Measurements from ENCODE around the gene KCND2. TPM values are rescaled to one million over a fixed set of nuclear protein-coding genes. Genes with fewer than 3 reads are reported as not detected.

Gene KCND2
- total and polyA plus RNA-seq, 2 donors from 2014 or later, result 0.19 TPM; not detected in 1

DNA sequence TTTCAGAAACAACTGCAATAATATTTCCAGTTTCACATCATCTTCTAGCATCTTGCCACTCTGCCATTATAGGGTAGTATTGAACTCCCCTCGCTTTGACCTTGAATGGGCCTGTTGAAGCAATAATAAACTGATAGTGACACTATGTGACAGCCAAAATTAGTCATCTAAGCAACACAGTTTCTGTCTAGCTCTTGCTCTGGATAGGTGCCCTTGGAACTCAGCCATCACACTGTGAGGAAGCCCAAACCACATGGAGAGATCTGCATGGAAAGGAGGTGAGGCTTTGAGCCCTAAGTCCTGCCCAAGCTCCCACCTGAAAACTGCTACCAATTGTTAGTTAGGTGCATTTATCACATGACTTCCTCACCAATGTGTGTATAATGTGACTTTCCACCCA is 18.1 kb upstream of the KCND2 start:
- H3K4me3 ChIP-seq (ENCODE audit: low read length in 3 of 3), result no peak overlapping the region
- FAIRE-seq, result no peak
- no peaks in the 10 kb centered on the region for H3K36me3 ChIP-seq (ENCODE audit: control insufficient read depth in 2 of 3, insufficient read depth in 3 of 3, low read length in 3 of 3)
- no peaks in the 10 kb centered on the region for H3K27me3 ChIP-seq (ENCODE audit: control insufficient read depth, insufficient read depth, low read length)
- H3K27ac ChIP-seq (ENCODE audit: low read depth in 2 of 2, low read length in 2 of 2), result no peak overlapping the region
- H3K4me1 ChIP-seq (ENCODE audit: control insufficient read depth in 2 of 3, insufficient read depth in 2 of 3, low read depth in 1 of 3, low read length in 3 of 3), result no peaks in the 10 kb centered on the region
- no peak for DNase-seq
- intact Hi-C loops (cut with DNase I), result no loop called here
- TF ChIP-seq, protein P1, sequence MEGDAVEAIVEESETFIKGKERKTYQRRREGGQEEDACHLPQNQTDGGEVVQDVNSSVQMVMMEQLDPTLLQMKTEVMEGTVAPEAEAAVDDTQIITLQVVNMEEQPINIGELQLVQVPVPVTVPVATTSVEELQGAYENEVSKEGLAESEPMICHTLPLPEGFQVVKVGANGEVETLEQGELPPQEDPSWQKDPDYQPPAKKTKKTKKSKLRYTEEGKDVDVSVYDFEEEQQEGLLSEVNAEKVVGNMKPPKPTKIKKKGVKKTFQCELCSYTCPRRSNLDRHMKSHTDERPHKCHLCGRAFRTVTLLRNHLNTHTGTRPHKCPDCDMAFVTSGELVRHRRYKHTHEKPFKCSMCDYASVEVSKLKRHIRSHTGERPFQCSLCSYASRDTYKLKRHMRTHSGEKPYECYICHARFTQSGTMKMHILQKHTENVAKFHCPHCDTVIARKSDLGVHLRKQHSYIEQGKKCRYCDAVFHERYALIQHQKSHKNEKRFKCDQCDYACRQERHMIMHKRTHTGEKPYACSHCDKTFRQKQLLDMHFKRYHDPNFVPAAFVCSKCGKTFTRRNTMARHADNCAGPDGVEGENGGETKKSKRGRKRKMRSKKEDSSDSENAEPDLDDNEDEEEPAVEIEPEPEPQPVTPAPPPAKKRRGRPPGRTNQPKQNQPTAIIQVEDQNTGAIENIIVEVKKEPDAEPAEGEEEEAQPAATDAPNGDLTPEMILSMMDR (IDR thresholded peaks at IDR 0.05; ENCODE audit: borderline replicate concordance, extremely low read depth, insufficient read depth), result no peak
- H3K9me3 ChIP-seq (ENCODE audit: control insufficient read depth in 2 of 3, insufficient read depth in 1 of 3, low read length in 3 of 3), result no peaks in the 10 kb centered on the region
- no peak overlapping the region for H3K9ac ChIP-seq (ENCODE audit: low read length in 3 of 3)

DNA sequence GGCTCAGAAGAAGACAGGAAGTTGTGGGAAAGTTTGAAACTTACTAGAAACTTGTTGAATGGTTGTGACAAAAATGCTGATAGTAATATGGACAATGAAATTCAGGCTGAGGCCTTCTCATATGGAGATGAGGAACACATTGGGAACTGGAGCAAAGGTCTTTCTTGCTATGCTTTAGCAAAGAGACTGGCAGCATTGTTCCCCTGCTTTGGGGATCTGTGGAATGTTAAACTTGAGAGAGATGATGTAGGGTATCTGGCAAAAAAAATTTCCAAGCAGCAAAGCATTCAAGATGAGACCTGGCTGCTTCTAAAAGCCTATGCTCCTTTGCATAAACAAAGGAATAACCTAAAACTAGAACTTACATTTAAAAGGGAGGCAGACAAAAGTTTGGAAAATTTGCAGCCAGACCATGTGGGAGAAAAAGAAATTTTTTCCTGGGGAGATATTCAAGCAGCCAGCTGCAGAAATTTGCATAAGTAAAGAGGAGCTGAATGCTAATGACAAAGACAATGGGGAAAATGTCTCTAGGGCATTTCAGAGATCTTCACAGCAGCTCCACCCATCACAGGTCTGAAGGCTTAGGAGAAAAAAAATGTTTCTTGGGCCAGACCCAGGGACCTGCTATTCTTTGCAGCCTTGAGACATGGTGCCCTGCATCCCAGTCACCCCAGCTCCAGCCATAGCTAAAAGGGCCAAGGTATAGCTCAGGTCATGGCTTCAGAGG is 16.5 kb upstream of the KCND2 start:
- Histone ChIP-seq H3K4me3 (ENCODE audit: low read length in 3 of 3) (no peak overlapping the region), H3K36me3 (ENCODE audit: control insufficient read depth in 2 of 3, insufficient read depth in 3 of 3, low read length in 3 of 3) (no peaks in the 10 kb centered on the region), H3K4me1 (ENCODE audit: control insufficient read depth in 2 of 3, insufficient read depth in 2 of 3, low read depth in 1 of 3, low read length in 3 of 3) (no peaks in the 10 kb centered on the region), H3K9ac (ENCODE audit: low read length in 3 of 3) (no peak overlapping the region), H3K27me3 (ENCODE audit: control insufficient read depth, insufficient read depth, low read length) (no peaks in the 10 kb centered on the region), H3K9me3 (ENCODE audit: control insufficient read depth in 2 of 3, insufficient read depth in 1 of 3, low read length in 3 of 3) (no peaks in the 10 kb centered on the region), H3K27ac (ENCODE audit: low read depth in 2 of 2, low read length in 2 of 2) (no peak overlapping the region)
- intact Hi-C loops (cut with DNase I), result no loop called here
- FAIRE-seq, result no peak
- DNase-seq, result no peak
- TF ChIP-seq, protein P1 (IDR thresholded peaks at IDR 0.05; ENCODE audit: borderline replicate concordance, extremely low read depth, insufficient read depth), result no peak

DNA sequence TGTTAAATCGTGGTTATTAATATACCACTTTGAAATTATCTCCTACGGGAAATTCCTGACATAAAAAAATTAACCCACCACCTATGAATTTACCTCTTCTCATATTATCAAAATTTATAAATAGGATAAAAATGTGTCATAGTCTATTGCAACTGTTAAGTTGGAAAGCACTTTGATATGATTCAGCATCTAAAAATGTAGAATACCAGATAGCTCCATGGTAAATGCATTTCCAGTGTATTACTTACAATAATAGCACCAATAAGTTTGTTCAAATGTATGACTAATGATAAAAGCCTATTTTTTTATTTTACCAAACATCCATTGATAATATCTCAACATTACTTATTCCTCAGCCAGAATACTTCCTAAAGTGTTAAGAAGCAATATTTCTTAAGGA is 13.6 kb upstream of the KCND2 start:
- no peak overlapping the region for H3K4me3 ChIP-seq (ENCODE audit: low read length in 3 of 3)
- H3K9ac ChIP-seq (ENCODE audit: low read length in 3 of 3), result no peak overlapping the region
- no peaks in the 10 kb centered on the region for H3K9me3 ChIP-seq (ENCODE audit: control insufficient read depth in 2 of 3, insufficient read depth in 1 of 3, low read length in 3 of 3)
- H3K27me3 ChIP-seq (ENCODE audit: control insufficient read depth, insufficient read depth, low read length), result no peaks in the 10 kb centered on the region
- TF ChIP-seq, protein P1 (IDR thresholded peaks at IDR 0.05; ENCODE audit: borderline replicate concordance, extremely low read depth, insufficient read depth), result no peak
- DNase-seq (no peak), FAIRE-seq (no peak)
- H3K36me3 ChIP-seq (ENCODE audit: control insufficient read depth in 2 of 3, insufficient read depth in 3 of 3, low read length in 3 of 3), result no peaks in the 10 kb centered on the region
- intact Hi-C loops (cut with DNase I), result no loop called here
- H3K4me1 ChIP-seq (ENCODE audit: control insufficient read depth in 2 of 3, insufficient read depth in 2 of 3, low read depth in 1 of 3, low read length in 3 of 3), result no peaks in the 10 kb centered on the region
- H3K27ac ChIP-seq (ENCODE audit: low read depth in 2 of 2, low read length in 2 of 2), result no peak overlapping the region

DNA sequence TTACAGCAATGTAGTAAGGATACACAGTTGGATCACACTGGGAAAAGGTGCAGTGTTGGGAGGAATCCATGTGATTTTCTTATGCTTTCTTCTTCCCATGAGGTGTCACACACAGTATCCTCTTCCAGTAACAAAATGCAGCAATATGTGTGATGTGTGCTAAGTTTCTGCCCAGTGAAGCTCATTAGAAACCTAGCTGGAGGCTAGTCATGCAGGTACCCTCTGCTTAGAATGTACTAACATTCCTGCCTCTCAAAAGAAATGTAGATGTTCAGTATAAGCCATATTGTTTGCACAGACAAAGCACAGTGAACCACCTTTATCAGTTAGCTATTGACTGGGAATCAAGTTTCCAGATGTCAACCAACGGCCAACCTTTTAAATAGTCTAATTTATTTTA is 12.9 kb upstream of the KCND2 start:
- Histone ChIP-seq H3K36me3 (ENCODE audit: control insufficient read depth in 2 of 3, insufficient read depth in 3 of 3, low read length in 3 of 3) (no peaks in the 10 kb centered on the region), H3K27ac (ENCODE audit: low read depth in 2 of 2, low read length in 2 of 2) (no peak overlapping the region), H3K4me1 (ENCODE audit: control insufficient read depth in 2 of 3, insufficient read depth in 2 of 3, low read depth in 1 of 3, low read length in 3 of 3) (no peaks in the 10 kb centered on the region), H3K27me3 (ENCODE audit: control insufficient read depth, insufficient read depth, low read length) (no peaks in the 10 kb centered on the region), H3K9me3 (ENCODE audit: control insufficient read depth in 2 of 3, insufficient read depth in 1 of 3, low read length in 3 of 3) (no peaks in the 10 kb centered on the region), H3K4me3 (ENCODE audit: low read length in 3 of 3) (no peak overlapping the region), H3K9ac (ENCODE audit: low read length in 3 of 3) (no peak overlapping the region)
- TF ChIP-seq, protein P1 (IDR thresholded peaks at IDR 0.05; ENCODE audit: borderline replicate concordance, extremely low read depth, insufficient read depth), result no peak
- intact Hi-C loops (cut with DNase I), result no loop called here
- no peak for DNase-seq
- FAIRE-seq, result no peak
